HG03575 (cell line): Measurements from ENCODE around the gene ZNF133.
"Not testable (repeated sequence)": the region's sequence is repeated elsewhere in the genome, so short reads cannot be mapped to it uniquely, and the experiment has no call there.

Experiments used
- ATAC-seq: cut with Tn5 transposase; IDR thresholded peaks from one replicate; pipeline ENCODE4 v1.9.1; 2021; ENCODE audit not compliant: unreplicated experiment, insufficient number of reproducible peaks, low FRiP score; ENCODE audit errors: extremely low read depth

ZNF133 gene

GRCh38 chr20:18326990-18327389, 38.7 kb downstream of the ZNF133 start:
- ATAC-seq, result no peak

GRCh38 chr20:18331694-18332093, 43.4 kb downstream of the ZNF133 start:
- ATAC-seq, result no peak

GRCh38 chr20:18349749-18350148, 61.4 kb downstream of the ZNF133 start:
- ATAC-seq, result not testable (repeated sequence)

GRCh38 chr20:18359854-18360253, 71.5 kb downstream of the ZNF133 start:
- no peak for ATAC-seq

GRCh38 chr20:18360635-18361034, 72.3 kb downstream of the ZNF133 start:
- no peak for ATAC-seq

- no peak for ATAC-seq
Observed at GRCh38 chr20:18361678-18362077, 73.4 kb downstream of the ZNF133 start.

GRCh38 chr20:18362916-18363315, 74.6 kb downstream of the ZNF133 start:
- ATAC-seq, result no peak

- no peak for ATAC-seq
Observed at GRCh38 chr20:18363708-18364107, 75.4 kb downstream of the ZNF133 start.

GRCh38 chr20:18364768-18365167, 76.4 kb downstream of the ZNF133 start:
- ATAC-seq, result no peak
